HG03432 (cell line): ENCODE results near the gene ARMC6.

ENCODE experiments used
- ATAC-seq: cut with Tn5 transposase; IDR thresholded peaks from one replicate; pipeline ENCODE4 v1.9.1; 2021; ENCODE audit warnings: mild to moderate bottlenecking, moderate library complexity; ENCODE audit not compliant: unreplicated experiment

ARMC6 gene

DNA sequence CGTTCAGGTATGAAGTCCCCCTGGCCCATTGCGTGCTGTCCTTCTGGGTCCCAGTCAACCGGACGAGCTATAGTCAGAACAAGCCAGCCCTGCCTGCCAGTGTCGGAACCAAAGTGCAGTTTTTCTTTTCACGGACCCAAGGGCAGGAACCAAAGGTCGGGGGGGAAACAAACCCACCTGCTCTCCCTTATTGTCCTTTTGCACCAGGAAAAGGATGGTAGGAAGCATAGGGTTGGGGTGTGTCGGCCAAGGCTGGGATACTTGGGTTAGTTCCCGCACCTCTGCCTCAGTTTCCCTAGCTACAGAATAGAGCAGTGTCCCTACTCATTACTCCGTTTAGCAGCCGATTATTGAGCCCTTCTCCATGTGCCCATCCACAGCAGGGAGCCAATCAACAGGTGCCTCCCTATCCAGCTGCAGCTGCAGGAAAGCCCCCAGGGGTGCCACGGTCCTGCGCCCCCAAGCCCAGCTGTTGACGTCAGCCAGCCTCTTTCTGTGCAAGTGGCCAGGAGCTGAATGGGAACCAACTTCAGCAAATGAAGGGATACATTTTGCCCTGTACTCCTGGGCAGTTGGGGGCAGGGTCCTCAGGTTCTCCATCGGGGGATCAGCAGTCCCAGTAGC is 21.0 kb downstream of the ARMC6 start:
- ATAC-seq = no peak

DNA sequence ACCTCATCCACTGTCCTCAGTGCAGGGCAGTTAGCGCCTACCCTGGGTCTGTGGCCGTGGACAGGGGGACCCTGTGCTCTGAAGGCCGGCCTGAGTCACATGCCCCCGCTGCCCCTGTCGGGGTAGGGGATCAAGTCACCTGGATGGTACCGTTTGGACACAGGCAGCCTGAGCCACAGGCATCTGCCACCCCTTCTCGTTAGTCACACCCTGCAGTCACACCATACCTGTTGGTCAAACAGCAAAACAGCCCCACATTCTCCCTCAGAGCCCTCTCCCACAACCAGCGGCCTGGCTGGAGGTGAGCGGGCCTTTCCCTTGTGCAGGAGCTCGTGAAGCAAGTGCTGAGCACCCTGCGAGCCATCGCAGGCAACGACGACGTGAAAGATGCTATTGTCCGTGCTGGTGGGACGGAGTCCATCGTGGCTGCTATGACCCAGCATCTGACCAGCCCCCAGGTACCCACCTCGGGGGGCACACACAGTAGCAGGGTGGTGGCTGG is 21.6 kb downstream of the ARMC6 start:
- no peak for ATAC-seq

DNA sequence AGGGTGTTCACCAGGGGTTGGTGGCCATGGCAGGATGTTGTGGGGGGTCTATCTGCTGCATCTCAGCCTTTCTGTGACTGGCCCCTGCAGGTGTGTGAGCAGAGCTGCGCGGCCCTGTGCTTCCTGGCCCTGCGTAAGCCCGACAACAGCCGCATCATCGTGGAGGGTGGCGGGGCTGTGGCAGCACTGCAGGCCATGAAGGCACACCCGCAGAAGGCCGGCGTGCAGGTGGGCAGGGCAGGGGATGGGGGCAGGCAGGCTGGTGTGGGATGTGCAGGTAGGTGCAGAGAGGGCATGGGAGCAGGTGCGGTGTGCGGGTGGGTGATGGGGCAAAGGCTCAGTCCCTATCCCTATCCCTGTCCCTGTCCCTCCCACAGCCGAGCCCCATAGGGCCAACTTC is 22.3 kb downstream of the ARMC6 start:
- ATAC-seq = no peak

DNA sequence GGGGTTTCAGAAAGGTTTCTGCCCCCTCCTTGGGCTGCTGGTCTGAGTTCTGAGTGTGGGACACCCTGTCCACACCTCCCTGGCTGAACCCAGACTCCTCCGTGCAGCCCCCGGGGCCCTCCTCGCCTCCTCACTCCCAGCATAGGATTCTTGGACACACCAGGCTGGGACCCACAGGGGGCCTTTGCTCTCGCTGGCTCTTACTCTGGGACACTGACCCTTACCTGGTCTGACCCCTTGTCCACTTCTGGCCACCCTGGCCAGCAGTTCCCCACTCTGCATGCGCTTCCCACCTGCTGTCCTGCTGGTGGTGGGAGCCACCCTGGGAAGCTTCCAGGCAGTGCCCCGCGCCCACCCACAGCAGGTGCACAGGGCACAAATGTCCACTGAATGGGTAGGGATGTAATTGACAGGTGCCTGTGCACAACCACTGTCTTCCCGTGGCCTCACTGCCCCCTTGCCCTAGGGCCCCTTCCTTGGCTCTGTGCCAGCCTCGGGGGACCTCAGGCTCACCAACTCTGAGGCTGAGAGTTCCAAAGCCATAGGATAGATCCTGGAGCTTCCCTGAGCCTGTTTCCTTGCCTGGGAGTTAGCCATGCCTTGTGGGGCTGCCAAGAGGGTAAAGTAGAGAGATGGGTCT is 23.4 kb downstream of the ARMC6 start:
- ATAC-seq = no peak

DNA sequence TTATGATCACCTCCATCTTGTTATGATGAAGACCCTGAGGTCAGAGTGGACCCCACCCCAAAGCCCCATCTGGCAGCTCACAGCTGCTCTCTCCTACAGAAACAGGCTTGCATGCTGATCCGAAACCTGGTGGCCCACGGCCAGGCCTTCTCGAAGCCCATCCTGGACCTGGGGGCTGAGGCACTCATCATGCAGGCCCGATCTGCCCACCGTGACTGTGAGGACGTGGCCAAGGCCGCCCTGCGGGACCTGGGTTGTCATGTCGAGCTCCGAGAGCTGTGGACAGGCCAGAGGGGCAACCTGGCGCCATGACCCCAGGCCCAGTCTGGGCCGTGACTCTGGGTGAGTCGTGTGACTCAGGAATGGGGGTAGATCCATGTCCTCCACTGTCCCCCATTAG is 23.9 kb downstream of the ARMC6 start:
- ATAC-seq = no peak

DNA sequence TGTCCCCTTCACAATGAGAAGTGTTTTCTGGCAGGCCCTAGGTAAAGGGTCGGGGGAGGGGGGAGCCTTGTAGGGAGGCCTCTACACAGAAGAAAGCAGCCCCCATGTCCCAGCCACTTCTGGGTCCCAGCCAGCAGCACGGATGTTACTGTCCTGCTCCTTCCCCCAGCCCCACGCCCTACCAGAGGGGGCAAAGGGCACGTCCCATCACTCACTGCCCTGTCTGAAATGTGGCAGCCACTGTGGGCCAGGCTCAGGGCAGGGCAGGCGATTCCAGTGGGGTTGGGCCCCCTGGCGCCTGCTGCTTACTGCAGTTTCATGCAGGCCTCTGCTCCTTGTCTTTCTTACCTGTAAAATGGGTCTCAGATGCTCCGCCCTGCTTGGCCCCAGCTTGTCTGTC is 24.3 kb downstream of the ARMC6 start:
- ATAC-seq = no peak

DNA sequence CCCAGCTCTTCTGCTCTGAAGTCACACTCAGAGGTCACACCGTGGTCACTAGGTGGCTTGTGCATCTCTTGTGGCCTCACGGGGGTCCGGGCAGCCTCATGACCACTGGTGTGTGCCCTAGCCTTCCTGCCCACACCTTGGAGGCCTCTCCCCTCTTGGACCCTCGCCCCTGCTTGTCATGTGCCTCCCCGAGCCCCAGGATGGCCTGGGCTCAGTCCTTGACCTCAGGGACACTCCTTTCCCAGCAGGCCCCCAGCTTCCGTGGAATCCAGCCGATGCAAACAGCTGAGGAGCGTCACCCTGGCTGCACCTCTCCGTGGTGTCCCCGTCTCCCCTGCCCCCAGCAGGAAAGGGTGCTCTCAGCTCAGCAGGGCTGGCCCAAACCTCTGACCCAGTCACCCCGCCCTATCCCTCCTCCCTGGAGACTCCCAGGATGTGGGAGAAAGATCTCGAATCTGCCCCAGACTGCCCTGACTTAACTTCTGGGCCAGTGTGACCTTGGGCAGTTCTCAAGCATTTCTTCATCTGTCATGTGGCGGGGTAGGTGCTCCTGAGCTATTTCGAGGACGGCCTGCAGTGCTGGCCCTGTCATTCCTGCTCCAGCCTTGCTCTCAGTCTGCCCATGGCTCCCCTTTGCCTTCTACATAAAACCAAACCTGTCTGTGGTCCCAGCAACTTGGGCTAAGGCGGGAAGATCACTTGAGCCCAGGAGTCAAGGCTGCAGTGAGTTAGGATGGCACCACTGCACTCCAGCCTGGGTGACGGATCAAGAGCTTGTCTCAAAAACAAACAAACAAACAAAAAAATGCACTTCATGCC is 25.8 kb downstream of the ARMC6 start:
- no peak for ATAC-seq

DNA sequence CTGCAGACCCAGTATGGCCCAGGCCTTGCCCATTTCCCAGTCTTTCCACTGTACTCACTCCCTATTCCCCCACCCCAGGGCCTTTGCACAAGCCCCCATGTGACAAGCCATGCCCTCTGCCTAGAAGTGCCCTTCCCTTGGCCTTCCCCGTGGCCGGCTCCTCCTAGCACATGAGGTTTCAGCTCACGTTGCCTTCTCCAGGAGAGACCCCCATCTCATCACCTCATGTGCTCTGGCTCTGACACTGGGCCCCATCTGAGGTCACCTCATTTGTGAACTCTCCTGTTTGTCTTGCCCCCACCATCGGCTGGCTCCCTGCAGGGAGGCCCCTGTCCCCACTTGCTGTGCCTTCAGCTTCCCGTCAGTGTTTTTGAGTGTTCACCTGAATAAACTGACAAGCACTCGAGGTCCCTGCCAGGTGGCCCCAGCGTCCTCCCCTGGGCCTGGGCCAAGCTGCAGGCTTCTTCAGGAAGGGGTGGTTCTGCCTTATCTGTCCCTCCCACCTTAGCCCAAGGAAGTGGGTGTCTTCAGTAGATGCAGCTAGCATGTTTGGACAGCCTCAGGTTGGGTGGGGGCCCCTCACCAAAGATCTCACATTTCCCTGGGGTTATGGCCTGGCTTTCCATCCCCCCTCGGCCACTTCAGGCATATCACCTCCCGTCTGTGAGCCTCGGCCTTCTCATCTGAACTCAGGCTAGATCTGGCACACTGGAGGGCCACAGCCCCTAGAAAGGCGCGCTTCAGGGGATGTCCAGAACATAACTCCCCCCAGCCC is 26.6 kb downstream of the ARMC6 start:
- no peak for ATAC-seq

DNA sequence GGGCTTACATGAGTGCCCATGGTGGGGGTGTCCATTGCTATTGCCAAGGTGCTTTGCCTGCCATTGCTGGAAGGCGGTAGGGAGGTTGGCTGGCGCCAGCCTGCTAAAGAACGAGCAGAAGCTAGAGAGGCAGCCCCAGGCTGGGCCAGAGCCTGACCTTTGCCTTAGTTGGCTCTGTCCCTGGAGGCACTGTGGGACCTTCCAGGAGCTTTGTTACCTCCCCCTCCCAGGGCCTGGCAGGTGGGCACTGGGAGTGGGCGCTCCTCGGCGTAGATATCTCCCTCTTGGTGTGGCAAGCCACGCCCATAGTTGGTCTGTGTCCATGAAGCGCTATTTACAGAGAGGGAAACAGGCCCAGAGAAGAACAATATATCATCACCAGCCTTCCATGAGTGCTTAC is 28.1 kb downstream of the ARMC6 start:
- ATAC-seq = no peak

DNA sequence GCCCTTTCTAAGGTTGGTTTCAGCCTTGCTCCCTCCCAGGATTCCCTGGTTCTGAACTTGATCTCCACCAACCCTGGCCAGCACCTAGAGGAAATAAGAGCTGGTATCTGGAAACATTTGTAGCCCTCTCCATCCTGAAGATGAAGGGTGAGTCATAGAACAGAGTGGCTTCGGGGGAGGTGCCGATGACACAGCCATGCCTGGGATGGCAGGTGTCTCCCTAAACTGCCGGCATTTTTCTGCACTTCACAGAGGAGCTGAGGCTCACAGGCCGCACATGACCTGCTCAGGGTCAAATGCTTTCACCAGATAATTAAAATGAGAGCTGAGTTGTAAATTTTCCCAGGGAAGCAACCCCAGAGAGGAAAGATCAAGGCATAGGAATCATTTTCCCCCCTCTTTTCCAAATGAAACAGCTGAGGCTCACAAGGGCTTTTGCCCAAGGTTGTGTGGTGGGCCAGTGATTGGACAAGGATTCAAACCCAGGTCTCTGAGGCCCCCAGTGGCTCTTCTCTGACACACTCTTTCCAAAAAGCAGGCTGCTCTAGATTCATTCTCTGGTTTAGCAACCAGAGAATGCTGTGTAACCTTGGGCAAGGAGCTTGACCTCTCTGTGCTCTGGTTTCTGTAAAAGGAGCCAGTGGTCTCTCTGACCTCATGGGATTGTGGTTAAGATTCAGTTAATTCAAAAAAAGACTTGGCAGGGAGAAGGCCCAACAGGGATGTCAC is 29.2 kb downstream of the ARMC6 start:
- ATAC-seq = no peak

DNA sequence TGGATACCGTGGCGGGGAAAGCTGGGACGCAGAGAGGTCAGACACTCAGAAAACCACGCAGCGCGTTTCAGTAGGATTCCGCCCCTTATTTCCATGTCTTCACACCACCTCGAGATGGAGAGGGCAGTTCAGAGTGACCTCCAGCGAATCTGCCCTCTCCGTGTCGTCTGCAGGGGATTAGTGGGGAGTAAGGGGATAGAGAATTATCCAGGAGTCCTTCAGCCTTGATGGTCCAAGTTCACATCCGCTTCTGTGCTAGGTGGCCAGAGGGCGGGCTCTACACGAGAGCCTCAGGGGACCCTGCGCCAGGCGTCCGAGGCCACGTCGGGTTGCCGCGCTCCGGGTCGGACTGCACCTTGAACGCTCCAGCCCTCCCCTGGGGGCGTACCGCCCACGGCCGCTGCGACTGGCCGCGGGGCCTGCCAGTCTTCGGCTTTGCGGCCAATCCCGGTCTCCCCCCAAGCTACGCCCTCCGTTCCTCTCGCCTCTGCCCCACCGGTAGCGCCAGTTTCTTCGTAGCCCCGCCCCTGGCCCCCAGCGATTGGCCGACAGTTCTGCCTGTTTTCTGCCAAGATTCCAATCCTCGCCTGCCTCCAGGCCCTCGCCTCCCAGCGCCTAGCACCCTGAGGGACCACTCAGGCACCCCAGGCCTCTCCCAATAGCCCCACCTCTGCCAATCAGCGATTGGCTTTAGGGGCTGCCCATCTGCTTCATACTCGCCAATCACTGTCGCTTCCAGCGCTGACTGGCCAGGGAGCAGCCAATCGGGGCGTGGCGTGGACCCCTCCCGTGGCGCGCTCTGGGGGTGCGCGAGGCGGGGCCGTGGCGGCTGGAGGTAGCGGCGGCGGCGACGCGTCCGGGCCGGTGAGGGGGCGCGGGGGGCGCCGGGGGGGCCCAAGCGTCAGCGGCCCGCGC is 30.0 kb downstream of the ARMC6 start, which contains the start of gene SLC25A42:
TSS of gene SLC25A42 (plus strand) at position 812 of the 915 bp plus-strand sequence. CDS start 32,131 bp downstream, outside the sequence.
- ATAC-seq = peak; percentile 91

DNA sequence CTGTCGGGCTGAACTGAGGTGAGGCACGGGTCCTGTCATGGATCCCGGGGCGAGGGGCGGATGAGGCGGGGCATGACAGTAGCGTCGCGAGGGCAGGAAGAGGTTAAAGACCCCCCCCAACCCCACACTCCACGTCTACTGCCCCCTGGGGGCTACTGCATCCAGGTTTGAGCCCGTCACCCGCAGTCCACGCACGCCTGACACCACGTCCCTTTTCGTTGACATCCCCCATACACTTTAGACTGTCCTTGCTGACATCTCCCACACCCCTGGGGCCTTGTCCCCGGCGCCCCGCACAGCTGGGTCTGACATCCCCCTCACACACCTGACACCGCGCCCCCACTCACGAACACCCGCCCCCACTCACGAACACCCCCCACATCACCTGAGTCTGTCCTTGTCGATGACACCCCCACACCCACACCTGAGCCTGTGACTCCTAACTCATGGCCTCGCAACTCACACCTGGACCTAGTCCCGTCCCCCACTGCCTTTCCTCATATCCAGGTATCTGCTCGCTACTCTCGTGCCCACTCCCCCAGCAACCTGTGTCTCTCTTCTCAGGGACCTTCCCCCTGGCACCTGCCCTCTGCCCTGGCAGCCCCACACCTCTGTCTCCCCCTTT is 30.8 kb downstream of the ARMC6 start:
- ATAC-seq = no peak

DNA sequence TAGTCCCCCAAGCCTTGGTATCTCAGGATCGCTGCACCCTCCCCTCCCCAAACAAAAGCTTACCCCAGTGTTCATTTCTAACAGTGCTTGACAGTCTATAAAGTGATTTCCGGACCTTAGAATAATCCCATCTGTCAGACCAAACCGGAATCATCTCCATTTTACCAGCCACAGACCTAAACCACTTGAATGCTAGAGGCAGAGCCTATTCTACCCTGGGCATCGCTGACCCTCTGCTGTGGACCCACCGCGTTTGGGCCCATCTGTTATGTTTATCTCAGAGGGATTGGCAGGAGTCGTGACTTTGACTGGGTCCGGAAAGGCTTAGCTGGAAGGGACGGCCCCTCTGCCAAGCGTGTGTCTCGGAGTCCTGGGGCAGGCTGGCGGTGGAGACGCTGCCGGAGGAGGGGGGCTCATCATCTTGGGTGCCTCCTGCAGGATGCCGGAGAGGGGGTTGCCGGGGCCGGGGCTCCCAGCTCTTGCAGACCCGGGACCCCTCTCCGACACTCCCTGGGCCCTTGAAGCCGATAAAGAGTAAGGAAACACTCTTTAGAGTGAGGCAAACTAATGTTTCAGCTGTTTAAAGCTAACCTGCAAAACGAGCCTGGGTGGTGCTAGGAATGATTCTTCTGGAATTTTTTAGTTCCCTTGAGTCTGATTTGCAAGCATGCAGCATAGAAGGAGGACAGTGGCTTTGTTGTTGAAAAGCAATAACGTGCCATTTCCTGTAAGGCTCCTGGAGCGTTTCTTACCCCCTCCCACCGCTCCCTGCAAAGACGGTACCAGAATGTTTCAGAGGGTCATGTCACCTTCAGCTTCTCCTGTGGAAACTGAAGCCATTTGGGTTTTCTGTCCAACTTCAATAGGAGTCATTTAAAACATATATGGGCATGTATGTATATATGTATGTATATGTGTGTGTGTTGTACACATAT is 31.7 kb downstream of the ARMC6 start:
- ATAC-seq = no peak

DNA sequence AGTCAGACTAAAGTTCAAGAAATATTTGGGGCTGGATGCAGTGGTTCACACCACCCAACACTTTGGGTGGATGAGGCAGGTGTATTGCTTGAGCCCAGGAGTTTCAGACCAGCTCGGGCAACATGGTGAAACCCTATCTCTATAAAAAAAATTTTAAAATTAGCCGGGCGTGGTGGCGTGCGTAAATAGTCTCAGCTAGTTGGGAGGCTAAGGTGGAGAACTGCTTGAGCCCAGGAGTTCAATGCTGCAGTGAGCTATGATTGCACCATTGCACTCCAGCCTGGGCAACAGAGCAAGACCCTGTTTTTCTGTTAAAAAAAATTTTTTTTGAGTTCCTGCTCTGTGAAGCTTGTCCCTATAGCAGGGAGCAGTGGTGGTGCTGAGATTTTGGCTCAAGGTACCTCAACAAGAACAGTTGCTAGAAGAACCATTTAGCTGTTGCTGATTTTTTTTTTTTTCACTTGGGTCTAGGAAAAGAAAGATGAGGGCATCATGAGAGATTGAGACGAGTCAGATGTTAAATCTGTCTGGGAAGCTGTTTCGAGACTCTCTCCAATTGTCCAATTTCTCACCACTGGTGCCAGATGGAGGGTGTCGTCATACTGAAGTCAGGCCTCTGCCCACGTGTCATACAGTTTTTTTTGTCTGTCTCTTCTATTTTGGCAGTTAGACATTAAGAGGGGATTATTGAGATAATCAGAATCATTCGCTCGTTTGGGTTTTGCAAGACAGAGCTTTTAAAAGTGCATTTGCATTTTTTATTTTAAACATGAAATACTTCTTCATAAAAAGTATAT is 34.1 kb downstream of the ARMC6 start:
- ATAC-seq = no peak

DNA sequence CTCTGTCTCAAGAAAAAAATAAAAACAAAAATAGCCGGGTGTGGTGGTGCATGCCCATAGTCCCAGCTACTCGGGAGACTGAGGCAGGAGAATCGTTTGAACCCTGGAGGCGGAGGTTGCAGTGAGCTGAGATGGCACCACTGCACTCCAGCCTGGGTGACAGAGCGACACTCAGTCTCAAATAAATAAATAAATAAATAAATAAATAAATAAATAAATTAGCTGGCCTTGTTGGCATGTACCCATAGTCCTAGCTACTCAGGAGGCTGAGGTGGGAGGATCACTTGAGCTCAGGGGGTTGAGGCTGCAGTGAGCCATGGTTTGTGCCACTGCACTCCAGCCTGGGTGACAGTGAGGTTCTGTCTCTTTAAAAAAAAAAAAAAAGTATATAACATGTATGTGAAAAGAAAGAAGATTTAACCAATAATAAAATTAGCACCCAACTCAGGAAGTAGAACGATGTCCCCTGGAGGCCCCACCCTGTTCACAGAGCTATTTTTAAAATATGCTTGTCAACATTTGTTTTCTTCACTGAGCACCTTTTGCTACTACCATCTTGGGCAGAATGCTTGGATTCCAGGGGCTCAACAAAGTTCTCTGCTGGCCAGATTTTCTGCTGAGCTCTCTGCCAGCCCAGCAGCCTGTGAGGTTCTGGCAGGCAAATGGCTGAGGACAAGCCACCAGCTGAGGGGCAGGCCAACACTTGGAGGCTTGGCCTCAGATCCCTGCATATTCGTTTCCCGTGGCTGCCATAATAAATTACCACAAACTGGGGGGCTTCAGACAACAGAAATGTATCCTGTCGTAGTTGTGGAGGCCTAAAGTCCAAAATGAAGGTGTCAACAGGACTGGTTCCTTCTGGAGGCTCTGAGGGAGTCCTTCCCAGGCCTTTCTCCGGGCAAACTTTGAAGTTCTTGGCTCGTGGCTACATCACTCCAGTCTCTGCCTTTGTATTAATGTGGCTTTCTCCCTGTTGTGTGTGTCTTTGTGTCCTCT is 35.6 kb downstream of the ARMC6 start:
- no peak for ATAC-seq

DNA sequence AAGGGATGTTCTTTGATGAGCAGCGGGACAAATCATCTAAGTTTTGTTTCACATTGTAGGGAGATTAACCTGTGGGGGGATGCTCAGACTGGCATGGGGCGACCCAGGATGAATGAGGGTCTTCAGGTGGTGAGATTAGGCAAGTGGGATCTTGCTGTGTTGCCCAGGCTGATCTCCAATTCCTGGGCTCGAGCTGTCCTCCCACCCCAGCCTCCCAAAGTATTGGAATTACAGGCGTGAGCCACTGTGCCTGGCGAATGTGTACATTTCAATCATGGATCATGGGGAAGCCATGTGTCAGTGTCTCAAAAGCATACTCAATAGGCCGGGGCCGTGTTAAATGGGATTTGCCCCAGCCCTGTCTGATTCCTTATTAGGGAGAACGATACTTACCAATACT is 38.5 kb downstream of the ARMC6 start:
- no peak for ATAC-seq
